ENCODE results near the gene LRMDA. TPM values are rescaled to one million over a fixed set of nuclear protein-coding genes. Genes with fewer than 3 reads are reported as not detected.

The LRMDA gene
- total and polyA plus RNA-seq, 10 of the 15 experiments (the other 5 are each of a cell fraction or from before 2014, with no cell fraction given) = 0.07 to 0.54 (median 0.29) TPM; not detected in 4

DNA sequence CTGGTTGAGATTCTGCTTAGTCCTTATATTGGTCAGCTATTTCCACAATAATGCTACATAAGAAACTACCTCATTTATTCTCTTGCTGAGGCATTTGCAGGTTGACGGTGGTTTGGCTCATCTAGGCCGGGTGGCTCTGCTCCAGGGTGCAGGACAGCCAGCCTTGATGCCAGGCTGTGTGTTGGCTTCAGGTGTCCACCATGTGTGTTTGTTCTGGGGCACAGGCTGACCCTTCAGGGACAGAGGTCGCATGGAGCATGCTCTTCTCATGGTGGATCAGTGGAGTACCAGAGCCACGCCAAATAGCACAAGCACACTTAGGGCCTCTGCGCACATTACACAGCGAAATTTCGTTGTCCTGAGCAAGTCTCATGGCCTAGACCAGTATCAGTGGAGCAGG lies 249.9 kb downstream of the LRMDA start:
- no peak for FAIRE-seq

DNA sequence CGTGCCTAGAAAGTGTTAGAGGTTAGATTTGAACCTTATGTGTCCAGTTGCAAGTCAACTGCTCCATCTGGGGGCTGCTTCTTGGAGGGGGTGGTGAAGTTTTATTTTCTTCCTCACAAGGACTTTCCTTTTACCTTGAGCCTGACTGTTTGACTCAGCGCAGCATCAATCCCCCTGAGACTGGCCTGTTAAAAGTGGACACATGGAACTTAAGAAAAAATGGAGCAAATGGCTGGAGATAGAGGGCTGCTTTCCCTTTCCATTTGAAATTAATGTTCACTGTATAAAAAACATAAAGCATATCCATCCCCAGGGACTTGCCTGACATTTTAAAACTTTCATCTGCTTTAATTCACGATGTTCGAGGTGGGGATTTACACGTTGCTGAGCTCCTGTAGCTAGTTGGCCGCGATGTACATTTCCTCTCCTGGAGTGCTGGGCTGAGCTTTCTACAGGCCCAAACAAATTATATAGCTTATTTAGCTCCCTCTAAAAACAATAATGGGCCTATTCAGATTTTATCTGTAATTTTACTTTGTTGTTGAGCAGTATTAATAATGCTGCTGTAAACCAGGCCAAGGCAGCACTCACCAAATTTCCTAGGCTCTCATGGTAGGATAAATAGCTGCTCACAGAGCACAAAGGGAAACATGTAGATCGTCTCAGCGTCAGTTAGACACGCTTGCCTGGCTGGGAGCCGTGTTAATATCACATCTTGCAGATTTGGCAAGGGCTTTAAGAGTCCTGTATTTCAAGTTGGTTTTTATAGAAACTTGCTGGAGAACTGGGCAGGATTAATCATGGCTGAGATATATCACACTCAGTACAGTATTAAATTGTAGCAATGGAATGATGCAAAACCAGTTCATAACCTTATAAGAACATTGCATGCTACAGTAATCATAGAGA lies 251.5 kb downstream of the LRMDA start:
- no peaks in the 10 kb centered on the region for H3K4me1 ChIP-seq (ENCODE audit: control insufficient read depth, insufficient read depth, low read length)
- POLR2A ChIA-PET = no interaction called here
- DNase-seq (ENCODE audit: low read depth, low spot score) (no peak), ATAC-seq (no peak), FAIRE-seq (no peak)
- TF ChIP-seq CHD2 (IDR thresholded peaks at IDR 0.05; ENCODE audit: borderline replicate concordance, low read depth, low read length) (no peak), MEF2B (IDR thresholded peaks at IDR 0.05; ENCODE audit: partially characterized antibody, poor library complexity, severe bottlenecking) (no peak), KDM1A (IDR thresholded peaks at IDR 0.05; ENCODE audit: borderline replicate concordance) (no peak), MTA3 (IDR thresholded peaks at IDR 0.05; ENCODE audit: borderline replicate concordance, low read length) (no peak), ZNF207 (IDR thresholded peaks at IDR 0.05; ENCODE audit: borderline replicate concordance) (no peak), ZSCAN29 (IDR thresholded peaks at IDR 0.05) (no peak), EP300 (IDR thresholded peaks at IDR 0.05; ENCODE audit: borderline replicate concordance in 1 of 2, control insufficient read depth in 1 of 2, low read depth in 2 of 2, low read length in 2 of 2) (no peak), CBFB (IDR thresholded peaks at IDR 0.05; ENCODE audit: low read depth) (no peak)
- TF ChIP-seq, protein P1, sequence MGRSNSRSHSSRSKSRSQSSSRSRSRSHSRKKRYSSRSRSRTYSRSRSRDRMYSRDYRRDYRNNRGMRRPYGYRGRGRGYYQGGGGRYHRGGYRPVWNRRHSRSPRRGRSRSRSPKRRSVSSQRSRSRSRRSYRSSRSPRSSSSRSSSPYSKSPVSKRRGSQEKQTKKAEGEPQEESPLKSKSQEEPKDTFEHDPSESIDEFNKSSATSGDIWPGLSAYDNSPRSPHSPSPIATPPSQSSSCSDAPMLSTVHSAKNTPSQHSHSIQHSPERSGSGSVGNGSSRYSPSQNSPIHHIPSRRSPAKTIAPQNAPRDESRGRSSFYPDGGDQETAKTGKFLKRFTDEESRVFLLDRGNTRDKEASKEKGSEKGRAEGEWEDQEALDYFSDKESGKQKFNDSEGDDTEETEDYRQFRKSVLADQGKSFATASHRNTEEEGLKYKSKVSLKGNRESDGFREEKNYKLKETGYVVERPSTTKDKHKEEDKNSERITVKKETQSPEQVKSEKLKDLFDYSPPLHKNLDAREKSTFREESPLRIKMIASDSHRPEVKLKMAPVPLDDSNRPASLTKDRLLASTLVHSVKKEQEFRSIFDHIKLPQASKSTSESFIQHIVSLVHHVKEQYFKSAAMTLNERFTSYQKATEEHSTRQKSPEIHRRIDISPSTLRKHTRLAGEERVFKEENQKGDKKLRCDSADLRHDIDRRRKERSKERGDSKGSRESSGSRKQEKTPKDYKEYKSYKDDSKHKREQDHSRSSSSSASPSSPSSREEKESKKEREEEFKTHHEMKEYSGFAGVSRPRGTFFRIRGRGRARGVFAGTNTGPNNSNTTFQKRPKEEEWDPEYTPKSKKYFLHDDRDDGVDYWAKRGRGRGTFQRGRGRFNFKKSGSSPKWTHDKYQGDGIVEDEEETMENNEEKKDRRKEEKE (IDR thresholded peaks at IDR 0.05) = no peak
- no peaks in the 10 kb centered on the region for H3K36me3 ChIP-seq (ENCODE audit: control insufficient read depth in 2 of 2, insufficient read depth in 2 of 2, low read length in 1 of 2)
- no peak overlapping the region for H3K4me2 ChIP-seq (ENCODE audit: control insufficient read depth, insufficient read depth)
- no peak overlapping the region for H3K4me3 ChIP-seq
- no peak overlapping the region for H2AFZ ChIP-seq (ENCODE audit: control insufficient read depth, low read depth, low read length)
- H3K27ac ChIP-seq (ENCODE audit: control insufficient read depth, insufficient read depth) = no peak overlapping the region
- RAD21 ChIA-PET (ENCODE audit: unreplicated experiment) = no interaction called here
- no peaks in the 10 kb centered on the region for H3K9me3 ChIP-seq (replicated peaks; ENCODE audit: control insufficient read depth, insufficient read depth, low read length)
- in situ Hi-C loops (cut with MboI) (no loop called here), intact Hi-C loops (cut with micrococcal nuclease; ENCODE audit: unreplicated experiment) (no loop called here)
- SMC1A ChIA-PET (ENCODE audit: uncharacterized antibody, unreplicated experiment) = interaction anchor here (0.6 kb wide), 2 partner anchors 11 to 16 kb away, joined by 3 to 4 read pairs; no protein-coding TSS in a partner anchor
- H3K27me3 ChIP-seq (replicated peaks in 1 of 2; ENCODE audit: control insufficient read depth in 2 of 2, insufficient read depth in 2 of 2, low read length in 1 of 2) = no peaks in the 10 kb centered on the region
- CTCF ChIA-PET = interaction anchor here (1.1 kb wide), 1 partner anchor 32 kb away, joined by 3 read pairs; no protein-coding TSS in a partner anchor
- no peak overlapping the region for H3K9ac ChIP-seq (ENCODE audit: control insufficient read depth, insufficient read depth, low read length)
- 25% methylated on average over 11 of the region's 11 CpGs for WGBS (ENCODE audit: insufficient coverage, insufficient replicate concordance, low lambda C conversion rate, missing lambda C conversion rate)
- no peaks in the 10 kb centered on the region for H4K20me1 ChIP-seq (ENCODE audit: control insufficient read depth, insufficient read depth)
- H3K79me2 ChIP-seq (ENCODE audit: control insufficient read depth, insufficient read depth, low read length) = no peaks in the 10 kb centered on the region
- no TSS peak for BruUV-seq (replicated peaks)

More for the DNA sequence above, 249.9 kb downstream of the LRMDA start:
- no peaks in the 10 kb centered on the region for H3K9me3 ChIP-seq (replicated peaks; ENCODE audit: control insufficient read depth, insufficient read depth, low read length)
- H3K4me1 ChIP-seq (ENCODE audit: control insufficient read depth, insufficient read depth, low read length) = no peaks in the 10 kb centered on the region
- intact Hi-C loops (cut with micrococcal nuclease; ENCODE audit: unreplicated experiment) (no loop called here), in situ Hi-C loops (cut with MboI) (no loop called here)
- no peaks in the 10 kb centered on the region for H3K79me2 ChIP-seq (ENCODE audit: control insufficient read depth, insufficient read depth, low read length)
- ChIA-PET SMC1A (ENCODE audit: uncharacterized antibody, unreplicated experiment) (no interaction called here), POLR2A (no interaction called here), RAD21 (ENCODE audit: unreplicated experiment) (no interaction called here), CTCF (no interaction called here)
- ATAC-seq (no peak; the same call in 2 of the 3 replicates), DNase-seq (ENCODE audit: low read depth, low spot score) (no peak)
- no peak overlapping the region for H3K4me2 ChIP-seq (ENCODE audit: control insufficient read depth, insufficient read depth)
- no peak overlapping the region for H2AFZ ChIP-seq (ENCODE audit: control insufficient read depth, low read depth, low read length)
- 20% methylated on average over 7 of the region's 7 CpGs for WGBS (ENCODE audit: insufficient coverage, insufficient replicate concordance, low lambda C conversion rate, missing lambda C conversion rate)
- no peaks in the 10 kb centered on the region for H4K20me1 ChIP-seq (ENCODE audit: control insufficient read depth, insufficient read depth)
- H3K27me3 ChIP-seq (replicated peaks in 1 of 2; ENCODE audit: control insufficient read depth in 2 of 2, insufficient read depth in 2 of 2, low read length in 1 of 2) = no peaks in the 10 kb centered on the region
- H3K36me3 ChIP-seq (ENCODE audit: control insufficient read depth in 2 of 2, insufficient read depth in 2 of 2, low read length in 1 of 2) = no peaks in the 10 kb centered on the region
- TF ChIP-seq ZNF24 (IDR thresholded peaks at IDR 0.05) (peak; percentile 30; the same call in 1 of the 2 replicates), RCOR1 (conservative IDR thresholded peaks at IDR 0.05; ENCODE audit: low read depth, low read length) (no peak), NFIC (IDR thresholded peaks at IDR 0.05; ENCODE audit: low read depth, low read length) (no peak), TBL1XR1 (IDR thresholded peaks at IDR 0.05; ENCODE audit: low read depth, low read length) (no peak), NFXL1 (IDR thresholded peaks at IDR 0.05; ENCODE audit: borderline replicate concordance) (no peak), SP1 (IDR thresholded peaks at IDR 0.05; ENCODE audit: low read depth, low read length) (no peak)
- no peak overlapping the region for H3K4me3 ChIP-seq
- no TSS peak for BruUV-seq (replicated peaks)
- no peak overlapping the region for H3K9ac ChIP-seq (ENCODE audit: control insufficient read depth, insufficient read depth, low read length)
- no peak overlapping the region for H3K27ac ChIP-seq (ENCODE audit: control insufficient read depth, insufficient read depth)

Data from GM12878 (cell line).